ENCODE measurements around the gene LRMDA.

The LRMDA gene

GRCh38 chr10:75801661-75802060 is 370.2 kb downstream of the LRMDA start:
- no peak for DNase-seq

- no peak for DNase-seq
Observed at GRCh38 chr10:75803121-75803520, 371.7 kb downstream of the LRMDA start.

- peak; percentile 77 for DNase-seq
Observed at GRCh38 chr10:75803816-75804552, 372.6 kb downstream of the LRMDA start.

- DNase-seq, result no peak
Observed at GRCh38 chr10:75806186-75806585, 374.8 kb downstream of the LRMDA start.

GRCh38 chr10:75807456-75807855 is 376.0 kb downstream of the LRMDA start:
- DNase-seq, result no peak

- no peak for DNase-seq
Observed at GRCh38 chr10:75809003-75809402, 377.6 kb downstream of the LRMDA start.

GRCh38 chr10:75814014-75814413 is 382.6 kb downstream of the LRMDA start:
- no peak for DNase-seq

GRCh38 chr10:75815066-75815465 is 383.6 kb downstream of the LRMDA start:
- DNase-seq, result no peak

GRCh38 chr10:75817198-75817597 is 385.8 kb downstream of the LRMDA start:
- no peak for DNase-seq

GRCh38 chr10:75818552-75818951 is 387.1 kb downstream of the LRMDA start:
- no peak for DNase-seq

- no peak for DNase-seq
Observed at GRCh38 chr10:75825235-75825634, 393.8 kb downstream of the LRMDA start.

GRCh38 chr10:75825661-75826060 is 394.2 kb downstream of the LRMDA start:
- no peak for DNase-seq

GRCh38 chr10:75826846-75827245 is 395.4 kb downstream of the LRMDA start:
- no peak for DNase-seq

GRCh38 chr10:75827587-75828021 is 396.2 kb downstream of the LRMDA start:
- no peak for DNase-seq

- no peak for DNase-seq
Observed at GRCh38 chr10:75828413-75828812, 397.0 kb downstream of the LRMDA start.

GRCh38 chr10:75836064-75836463 is 404.6 kb downstream of the LRMDA start:
- no peak for DNase-seq

- no peak for DNase-seq
Observed at GRCh38 chr10:75838486-75838885, 407.1 kb downstream of the LRMDA start.

GRCh38 chr10:75839020-75839419 is 407.6 kb downstream of the LRMDA start:
- peak; percentile 8 for DNase-seq

- peak; percentile 8 for DNase-seq
Observed at GRCh38 chr10:75841266-75841665, 409.8 kb downstream of the LRMDA start.

- DNase-seq, result peak; percentile 11
Observed at GRCh38 chr10:75845176-75845947, 413.9 kb downstream of the LRMDA start.

GRCh38 chr10:75847477-75847876 is 416.1 kb downstream of the LRMDA start:
- no peak for DNase-seq

- DNase-seq, result no peak
Observed at GRCh38 chr10:75851580-75852345, 420.3 kb downstream of the LRMDA start.

- DNase-seq, result no peak
Observed at GRCh38 chr10:75852851-75853484, 421.5 kb downstream of the LRMDA start.
